Astrocyte (in vitro differentiated cells and primary cell): ENCODE data around the gene FAM168B. TPM values are rescaled to one million over a fixed set of nuclear protein-coding genes. Genes with fewer than 3 reads are reported as not detected.
"Not testable (repeated sequence)": the region's sequence is repeated elsewhere in the genome, so short reads cannot be mapped to it uniquely, and the experiment has no call there.

Experiments
- DNase-seq: peaks from one replicate; pipeline ENCODE4 v3.0.0-alpha.2; 2010; ENCODE audit warnings: low read depth
- FAIRE-seq: peaks from 2 replicates; lab custom pipeline; 2011; peaks lifted over from hg19 to GRCh38; lab: Jason Lieb, UNC
- H2AFZ ChIP-seq: 2 replicates; pipeline ENCODE4 v1.6.0; 2012; ENCODE audit warnings: low read depth, low read length, inconsistent platforms
- H3K27ac ChIP-seq: 2 replicates; pipeline ENCODE4 v1.5.1; 2011; ENCODE audit warnings: low read depth, low read length, inconsistent platforms
- H3K27me3 ChIP-seq: 2 replicates; pipeline ENCODE4 v1.6.0; 2011; ENCODE audit warnings: low read length, inconsistent platforms; ENCODE audit not compliant: insufficient read depth
- H3K36me3 ChIP-seq: 2 replicates; pipeline ENCODE4 v1.5.1; 2011; ENCODE audit warnings: low read length, inconsistent platforms; ENCODE audit not compliant: insufficient read depth
- H3K4me1 ChIP-seq: 2 replicates; pipeline ENCODE4 v1.5.1; 2011; ENCODE audit warnings: low read length, inconsistent platforms; ENCODE audit not compliant: insufficient read depth
- H3K4me2 ChIP-seq: 2 replicates; pipeline ENCODE4 v1.6.0; 2012; ENCODE audit warnings: low read length, inconsistent platforms
- H3K4me3 ChIP-seq: 2 replicates; pipeline ENCODE4 v1.5.1; 2011; ENCODE audit warnings: low read depth, mild to moderate bottlenecking, low read length, inconsistent platforms; ENCODE audit not compliant: insufficient read depth
- H3K79me2 ChIP-seq: 2 replicates; pipeline ENCODE4 v1.6.0; 2012; ENCODE audit warnings: mild to moderate bottlenecking, low read length, inconsistent platforms; ENCODE audit not compliant: insufficient read depth
- H3K9ac ChIP-seq: 2 replicates; pipeline ENCODE4 v1.6.0; 2012; ENCODE audit warnings: mild to moderate bottlenecking, low read length, inconsistent platforms
- H3K9me3 ChIP-seq: 2 replicates; pipeline ENCODE4 v1.5.1; 2012; ENCODE audit warnings: low read depth, mild to moderate bottlenecking, low read length, inconsistent platforms; ENCODE audit not compliant: insufficient read depth
- H4K20me1 ChIP-seq: 2 replicates; pipeline ENCODE4 v1.6.0; 2012; ENCODE audit warnings: low read length, inconsistent platforms; ENCODE audit not compliant: insufficient read depth
- H3K27ac Mint-ChIP-seq: one replicate; pipeline ENCODE4 v1.8.0; 2021; ENCODE audit warnings: mild to moderate bottlenecking, mixed read lengths; ENCODE audit not compliant: unreplicated experiment
- H3K27me3 Mint-ChIP-seq: one replicate; pipeline ENCODE4 v1.8.0; 2021; ENCODE audit warnings: low read depth, mixed read lengths; ENCODE audit not compliant: unreplicated experiment
- H3K36me3 Mint-ChIP-seq: one replicate; pipeline ENCODE4 v1.8.0; 2021; ENCODE audit warnings: low read depth, mixed read lengths; ENCODE audit not compliant: unreplicated experiment
- H3K4me1 Mint-ChIP-seq: one replicate; pipeline ENCODE4 v1.8.0; 2021; ENCODE audit warnings: low read depth, mixed read lengths; ENCODE audit not compliant: unreplicated experiment
- H3K4me3 Mint-ChIP-seq: one replicate; pipeline ENCODE4 v1.8.0; 2021; ENCODE audit warnings: mild to moderate bottlenecking, moderate library complexity, mixed read lengths; ENCODE audit not compliant: unreplicated experiment
- H3K9me3 Mint-ChIP-seq: one replicate; pipeline ENCODE4 v1.8.0; 2021; ENCODE audit warnings: mild to moderate bottlenecking, mixed read lengths; ENCODE audit not compliant: unreplicated experiment
- CTCF ChIP-seq: IDR thresholded peaks from 2 replicates; pipeline ENCODE4 v1.5.1; 2011; ENCODE audit warnings: low read depth, mild to moderate bottlenecking, inconsistent platforms, low read length, moderate library complexity; ENCODE audit not compliant: insufficient read depth
- EZH2 ChIP-seq: IDR thresholded peaks from 2 replicates; pipeline ENCODE4 v1.6.1; 2012; ENCODE audit warnings: mild to moderate bottlenecking, low read length, inconsistent platforms; ENCODE audit not compliant: insufficient read depth
- total RNA-seq: library from RNA; stranded (reverse); gene quantifications from 2 replicates; pipeline ENCODE4 v1.2.1, GENCODE V29; 2021

Gene FAM168B
- total RNA-seq, 1 donor from 2014 or later = 117 TPM

- Mint-ChIP-seq H3K9me3 (no peaks in the 10 kb centered on the region), H3K27me3 (no peaks in the 10 kb centered on the region), H3K27ac (peak overlapping the region; percentile 72), H3K4me3 (no peak overlapping the region), H3K4me1 (peaks cover 17% of the 10 kb centered on the region), H3K36me3 (peaks cover 18% of the 10 kb centered on the region)
- H3K4me2 ChIP-seq = no peak overlapping the region
- DNase-seq (peak; percentile 47), FAIRE-seq (no peak)
- no peak overlapping the region for H2AFZ ChIP-seq
- no peaks in the 10 kb centered on the region for H3K9me3 ChIP-seq
- peaks cover 80% of the 10 kb centered on the region for H3K79me2 ChIP-seq
- peaks cover 68% of the 10 kb centered on the region for H4K20me1 ChIP-seq
- H3K36me3 ChIP-seq = peaks cover 8% of the 10 kb centered on the region
- no peak overlapping the region for H3K4me3 ChIP-seq
- H3K27ac ChIP-seq = no peak overlapping the region
- no peak overlapping the region for H3K9ac ChIP-seq
- H3K27me3 ChIP-seq = no peaks in the 10 kb centered on the region
- TF ChIP-seq EZH2 (no peak), CTCF (no peak)
- H3K4me1 ChIP-seq = no peaks in the 10 kb centered on the region
These were observed 28.2 kb upstream of the FAM168B start for GRCh38 chr2:131121464-131121863.

DNA sequence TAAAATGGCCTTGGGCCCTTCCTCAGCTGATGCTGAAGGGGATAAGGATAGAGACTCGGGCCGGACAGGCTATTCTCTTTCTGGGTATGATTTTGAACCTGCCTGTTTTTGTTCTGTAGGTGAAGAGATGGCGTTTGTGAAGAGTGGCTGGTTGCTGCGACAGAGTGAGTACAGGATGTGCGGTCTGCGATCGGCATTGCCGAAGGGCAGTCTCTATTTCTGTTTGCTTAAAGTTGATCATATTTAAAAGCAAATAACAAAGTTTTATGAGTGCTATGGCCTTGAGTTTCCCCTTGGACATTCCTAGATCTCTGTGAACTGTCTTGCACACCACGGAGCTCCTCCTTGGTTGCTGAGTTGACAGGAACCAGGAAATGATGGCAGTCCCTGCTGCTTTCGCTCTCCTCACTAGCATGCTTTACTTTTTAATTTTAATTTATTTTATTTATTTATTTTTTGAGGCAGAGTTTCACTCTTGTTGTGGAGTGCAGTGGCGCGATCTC, 27.6 kb upstream of the FAM168B start:
- Histone ChIP-seq H3K79me2 (peaks cover 85% of the 10 kb centered on the region), H3K4me3 (no peak overlapping the region), H3K9me3 (no peaks in the 10 kb centered on the region), H3K9ac (no peak overlapping the region), H4K20me1 (peaks cover 71% of the 10 kb centered on the region), H3K36me3 (peaks cover 9% of the 10 kb centered on the region), H3K27me3 (no peaks in the 10 kb centered on the region), H3K27ac (no peak overlapping the region), H3K4me2 (no peak overlapping the region), H3K4me1 (no peaks in the 10 kb centered on the region), H2AFZ (no peak overlapping the region)
- no peak for TF ChIP-seq EZH2
- no peak for TF ChIP-seq CTCF
- Mint-ChIP-seq H3K27ac (no peak overlapping the region), H3K27me3 (no peaks in the 10 kb centered on the region), H3K4me3 (no peak overlapping the region), H3K4me1 (peaks cover 19% of the 10 kb centered on the region), H3K36me3 (peaks cover 15% of the 10 kb centered on the region), H3K9me3 (no peaks in the 10 kb centered on the region)
- DNase-seq = no peak
- FAIRE-seq = no peak

DNA sequence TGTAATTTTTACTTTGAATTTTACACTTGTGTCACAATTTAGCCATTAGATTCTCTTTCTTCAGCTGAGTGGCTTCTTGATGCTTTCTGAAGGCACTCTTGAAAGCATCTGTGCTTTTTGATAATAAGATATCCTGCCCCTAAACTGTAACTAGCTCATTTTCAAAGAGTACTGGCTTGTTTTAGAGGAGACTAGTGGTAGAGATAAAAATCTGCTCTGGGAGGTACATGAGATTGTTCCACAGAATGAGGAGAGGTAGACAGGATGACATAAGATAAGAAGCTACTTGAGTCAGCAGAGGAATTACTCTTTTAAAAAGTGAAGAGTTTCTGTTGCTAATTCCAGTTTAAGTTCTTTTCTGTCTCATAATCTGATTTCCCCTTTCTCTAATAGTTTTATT, 22.5 kb upstream of the FAM168B start:
- Mint-ChIP-seq H3K9me3 (no peaks in the 10 kb centered on the region), H3K27me3 (no peaks in the 10 kb centered on the region), H3K4me1 (peaks cover 35% of the 10 kb centered on the region), H3K4me3 (no peak overlapping the region), H3K27ac (no peak overlapping the region), H3K36me3 (peaks cover 9% of the 10 kb centered on the region)
- no peak overlapping the region for H3K4me2 ChIP-seq
- no peaks in the 10 kb centered on the region for H3K4me1 ChIP-seq
- no peaks in the 10 kb centered on the region for H3K27me3 ChIP-seq
- H3K27ac ChIP-seq = no peak overlapping the region
- DNase-seq (no peak), FAIRE-seq (no peak)
- no peaks in the 10 kb centered on the region for H3K9me3 ChIP-seq
- no peak overlapping the region for H3K9ac ChIP-seq
- H3K4me3 ChIP-seq = no peak overlapping the region
- peaks cover 83% of the 10 kb centered on the region for H4K20me1 ChIP-seq
- TF ChIP-seq EZH2 = no peak
- TF ChIP-seq CTCF = no peak
- H3K79me2 ChIP-seq = peaks cover 95% of the 10 kb centered on the region
- no peak overlapping the region for H2AFZ ChIP-seq
- H3K36me3 ChIP-seq = peaks cover 4% of the 10 kb centered on the region

- H3K9me3 ChIP-seq, DNase-seq, H3K4me3 ChIP-seq, H3K27ac ChIP-seq, H2AFZ ChIP-seq, FAIRE-seq, H3K36me3 ChIP-seq, H3K27me3 ChIP-seq, H3K36me3 Mint-ChIP-seq, H3K4me2 ChIP-seq, H3K9me3 Mint-ChIP-seq, H3K4me1 ChIP-seq, H3K27me3 Mint-ChIP-seq, H3K27ac Mint-ChIP-seq, H3K4me3 Mint-ChIP-seq, H3K9ac ChIP-seq: not testable (repeated sequence)
- peaks cover 96% of the 10 kb centered on the region for H3K79me2 ChIP-seq
- H3K4me1 Mint-ChIP-seq = peaks cover 34% of the 10 kb centered on the region
- H4K20me1 ChIP-seq = peaks cover 87% of the 10 kb centered on the region
These were observed 21.7 kb upstream of the FAM168B start for GRCh38 chr2:131114950-131115349.
